HepG2 (cell line): ENCODE data around the gene ADAM15. TPM values are rescaled to one million over a fixed set of nuclear protein-coding genes. Genes with fewer than 3 reads are reported as not detected.

Experiments used
- AGO2 ChIP-seq: fragments of 200-400 bp; formaldehyde crosslinking; optimal IDR thresholded peaks from 2 replicates; pipeline ENCODE3; 2017; ENCODE audit warnings: mild to moderate bottlenecking, low read depth, low read length, moderate library complexity
- FOXJ3 ChIP-seq: sonication (generic); formaldehyde crosslinking; IDR thresholded peaks from 2 replicates; pipeline ENCODE4 v1.4.0; 2020; ENCODE audit warnings: missing genetic modification reagents, mild to moderate bottlenecking, borderline replicate concordance
- HOXA3 ChIP-seq: sonication (generic); formaldehyde crosslinking; IDR thresholded peaks from 2 replicates; pipeline ENCODE4 v1.5.0; 2020; ENCODE audit warnings: missing genetic modification reagents
- PCBP1 ChIP-seq: fragments of 200-400 bp; formaldehyde crosslinking; IDR thresholded peaks from 2 replicates; pipeline ENCODE4 v1.6.1; 2017; ENCODE audit warnings: mild to moderate bottlenecking, low read depth, low read length, borderline replicate concordance
- RFX1 ChIP-seq: fragments of 450-650 bp; IDR thresholded peaks from 2 replicates; pipeline ENCODE4 v1.6.1; 2017
- SP5 ChIP-seq: IDR thresholded peaks from 2 replicates; pipeline ENCODE4 v1.6.1; 2016; ENCODE audit warnings: low read depth, borderline replicate concordance
- TMF1 ChIP-seq: sonication (generic); formaldehyde crosslinking; IDR thresholded peaks from 2 replicates; pipeline ENCODE4 v1.8.1; 2022; ENCODE audit warnings: low read depth, missing genetic modification reagents
- ZBTB10 ChIP-seq: sonication (generic); formaldehyde crosslinking; IDR thresholded peaks from 2 replicates; pipeline ENCODE4 v1.4.0; 2020; ENCODE audit warnings: missing genetic modification reagents, borderline replicate concordance
- ZBTB20 ChIP-seq: sonication (generic); formaldehyde crosslinking; IDR thresholded peaks from 2 replicates; pipeline ENCODE4 v1.8.1; 2023; ENCODE audit warnings: missing genetic modification reagents, low read depth, mild to moderate bottlenecking, borderline replicate concordance
- ZKSCAN8 ChIP-seq: IDR thresholded peaks from 2 replicates; pipeline ENCODE4 v1.6.1; 2016; ENCODE audit warnings: borderline replicate concordance, missing genetic modification reagents, missing compliant biosample characterization
- ZNF547 ChIP-seq: sonication (generic); formaldehyde crosslinking; IDR thresholded peaks from 2 replicates; pipeline ENCODE4 v1.5.1; 2020; ENCODE audit warnings: mild to moderate bottlenecking, missing genetic modification reagents
- polyA plus RNA-seq, 8 experiments: library from polyadenylated mRNA; depleted of rRNA in 3 of 8; stranded (reverse) in 7 of 8; unstranded in 1 of 8; fragments of >200 nt; fragmentation: Illumina TruSeq in 4 of 8; extraction: Trizol in 4 of 8; gene quantifications; 2 replicates each; pipeline versions ENCODE4 v1.2.1 to v1.2.3, GENCODE V29; 2011 to 2016; ENCODE audit warnings: low read depth in 4 of 8, missing spikeins in 1 of 8, mixed read lengths in 1 of 8; ENCODE audit not compliant: insufficient read depth in 1 of 8
- total RNA-seq, 5 experiments: library from RNA; depleted of rRNA; stranded (reverse); fragments of >200 nt; fragmentation: Illumina TruSeq; extraction: Trizol; gene quantifications; 2 replicates each; pipeline ENCODE4 v1.2.3, GENCODE V29; 2016; ENCODE audit warnings: low read depth in 1 of 5
- TF ChIP-seq, protein P1 (sequence below), 2 experiments: fragments of 450-650 bp in 1 of 2; sonication (generic) in 1 of 2; formaldehyde crosslinking in 1 of 2; IDR thresholded peaks; 2 replicates each; pipeline versions ENCODE4 v1.6.1 to v1.8.0; 2016 to 2022; ENCODE audit warnings: antibody characterized with exemption in 1 of 2, mild to moderate bottlenecking in 1 of 2, missing genetic modification reagents in 1 of 2

Gene ADAM15
- total and polyA plus RNA-seq, 2 of the 13 experiments (the other 11 are each of a cell fraction or from before 2014, with no cell fraction given), result 17.9 to 25.6 TPM

- 0 out of 2 replicates have a peak, but pooled peaks have one; percentile 16 for TF ChIP-seq FOXJ3 (CRISPR knock-in tag)
- peak; percentile 90 for TF ChIP-seq HOXA3 (CRISPR knock-in tag)
- TF ChIP-seq ZBTB10, result peak; percentile 69; the same call in 1 of the 2 replicates
- TF ChIP-seq ZKSCAN8, result peak; percentile 90; the same call in 1 of the 2 replicates
- no peak for TF ChIP-seq TMF1 (CRISPR knock-in tag)
- TF ChIP-seq, protein P1, sequence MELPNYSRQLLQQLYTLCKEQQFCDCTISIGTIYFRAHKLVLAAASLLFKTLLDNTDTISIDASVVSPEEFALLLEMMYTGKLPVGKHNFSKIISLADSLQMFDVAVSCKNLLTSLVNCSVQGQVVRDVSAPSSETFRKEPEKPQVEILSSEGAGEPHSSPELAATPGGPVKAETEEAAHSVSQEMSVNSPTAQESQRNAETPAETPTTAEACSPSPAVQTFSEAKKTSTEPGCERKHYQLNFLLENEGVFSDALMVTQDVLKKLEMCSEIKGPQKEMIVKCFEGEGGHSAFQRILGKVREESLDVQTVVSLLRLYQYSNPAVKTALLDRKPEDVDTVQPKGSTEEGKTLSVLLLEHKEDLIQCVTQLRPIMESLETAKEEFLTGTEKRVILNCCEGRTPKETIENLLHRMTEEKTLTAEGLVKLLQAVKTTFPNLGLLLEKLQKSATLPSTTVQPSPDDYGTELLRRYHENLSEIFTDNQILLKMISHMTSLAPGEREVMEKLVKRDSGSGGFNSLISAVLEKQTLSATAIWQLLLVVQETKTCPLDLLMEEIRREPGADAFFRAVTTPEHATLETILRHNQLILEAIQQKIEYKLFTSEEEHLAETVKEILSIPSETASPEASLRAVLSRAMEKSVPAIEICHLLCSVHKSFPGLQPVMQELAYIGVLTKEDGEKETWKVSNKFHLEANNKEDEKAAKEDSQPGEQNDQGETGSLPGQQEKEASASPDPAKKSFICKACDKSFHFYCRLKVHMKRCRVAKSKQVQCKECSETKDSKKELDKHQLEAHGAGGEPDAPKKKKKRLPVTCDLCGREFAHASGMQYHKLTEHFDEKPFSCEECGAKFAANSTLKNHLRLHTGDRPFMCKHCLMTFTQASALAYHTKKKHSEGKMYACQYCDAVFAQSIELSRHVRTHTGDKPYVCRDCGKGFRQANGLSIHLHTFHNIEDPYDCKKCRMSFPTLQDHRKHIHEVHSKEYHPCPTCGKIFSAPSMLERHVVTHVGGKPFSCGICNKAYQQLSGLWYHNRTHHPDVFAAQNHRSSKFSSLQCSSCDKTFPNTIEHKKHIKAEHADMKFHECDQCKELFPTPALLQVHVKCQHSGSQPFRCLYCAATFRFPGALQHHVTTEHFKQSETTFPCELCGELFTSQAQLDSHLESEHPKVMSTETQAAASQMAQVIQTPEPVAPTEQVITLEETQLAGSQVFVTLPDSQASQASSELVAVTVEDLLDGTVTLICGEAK (IDR thresholded peaks at IDR 0.05), result no peak
- TF ChIP-seq, protein P1 (CRISPR knock-in tag; IDR thresholded peaks at IDR 0.05), result no peak
- peak; percentile 87; the same call in 1 of the 2 replicates for TF ChIP-seq ZNF547
- peak; percentile 55; the same call in 1 of the 2 replicates for TF ChIP-seq SP5 (CRISPR knock-in tag)
- TF ChIP-seq ZBTB20, result 0 out of 2 replicates have a peak, but pooled peaks have one; percentile 51
- 0 out of 2 replicates have a peak, but pooled peaks have one; percentile 30 for TF ChIP-seq PCBP1
- TF ChIP-seq AGO2, result peak; percentile 99
- TF ChIP-seq RFX1, result no peak
Measured at GRCh38 chr1:155017041-155017945, 33.8 kb upstream of the ADAM15 start (continued).
